Stimulated activated CD4-positive, alpha-beta T cell treated with anti-CD3 and anti-CD28 coated beads, Interleukin-1b, Interleukin-23, amount 100 ng/mL, for 48 hours (primary cell): Measurements from ENCODE around the gene TRIM65.
A peak's percentile ranks its signal among the peaks of the same experiment; 100 is the strongest.
"Not testable (repeated sequence)": the region's sequence is repeated elsewhere in the genome, so short reads cannot be mapped to it uniquely, and the experiment has no call there.

Source experiments
- DNase-seq: peaks from one replicate; pipeline ENCODE4 v3.0.0-alpha.2; 2020

TRIM65 gene

DNA sequence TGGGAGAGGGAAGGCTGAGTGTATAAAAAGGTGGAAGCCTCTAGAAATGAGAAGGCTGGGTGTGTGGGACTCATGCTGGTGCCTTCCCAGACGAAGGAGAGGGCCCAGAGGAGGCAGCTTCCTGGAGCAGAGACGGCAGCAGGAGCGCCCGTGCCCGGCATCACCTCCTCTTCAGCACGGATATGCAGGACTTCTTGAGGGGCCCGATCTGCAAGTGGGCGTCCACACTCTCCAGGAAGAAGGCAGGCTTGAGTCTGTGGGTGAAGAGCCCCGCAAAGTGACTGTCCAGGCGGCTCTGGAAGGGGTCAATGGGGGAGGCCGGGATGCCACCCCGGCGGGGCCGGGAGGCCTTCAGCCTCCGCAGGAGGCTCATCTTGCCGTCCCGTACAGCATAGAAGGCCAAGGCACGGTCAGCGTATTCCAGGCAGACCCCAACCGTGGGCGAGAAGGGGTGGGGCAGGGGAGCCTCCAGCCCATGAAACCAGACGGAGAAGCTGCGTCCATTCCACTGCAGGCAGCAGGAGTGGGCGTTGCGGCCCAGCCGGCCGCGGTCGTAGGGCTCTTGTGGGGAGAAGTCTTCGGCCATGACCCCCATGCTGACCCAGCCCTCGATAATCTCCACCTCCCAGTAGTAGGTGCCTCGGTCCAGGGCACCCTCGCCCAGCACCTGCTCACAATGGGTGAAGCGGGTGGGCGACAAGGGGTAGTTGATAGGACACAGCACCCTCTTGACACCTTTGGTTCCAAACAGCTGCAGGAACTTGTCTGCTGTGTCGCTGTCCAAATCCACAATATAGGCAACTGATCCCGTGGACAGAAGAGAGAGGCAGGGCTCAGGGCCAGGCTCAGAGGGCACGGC is 22.2 kb downstream of the TRIM65 start:
- no peak for DNase-seq

- no peak for DNase-seq
Observed at GRCh38 chr17:75873587-75874322, 23.0 kb downstream of the TRIM65 start.

DNA sequence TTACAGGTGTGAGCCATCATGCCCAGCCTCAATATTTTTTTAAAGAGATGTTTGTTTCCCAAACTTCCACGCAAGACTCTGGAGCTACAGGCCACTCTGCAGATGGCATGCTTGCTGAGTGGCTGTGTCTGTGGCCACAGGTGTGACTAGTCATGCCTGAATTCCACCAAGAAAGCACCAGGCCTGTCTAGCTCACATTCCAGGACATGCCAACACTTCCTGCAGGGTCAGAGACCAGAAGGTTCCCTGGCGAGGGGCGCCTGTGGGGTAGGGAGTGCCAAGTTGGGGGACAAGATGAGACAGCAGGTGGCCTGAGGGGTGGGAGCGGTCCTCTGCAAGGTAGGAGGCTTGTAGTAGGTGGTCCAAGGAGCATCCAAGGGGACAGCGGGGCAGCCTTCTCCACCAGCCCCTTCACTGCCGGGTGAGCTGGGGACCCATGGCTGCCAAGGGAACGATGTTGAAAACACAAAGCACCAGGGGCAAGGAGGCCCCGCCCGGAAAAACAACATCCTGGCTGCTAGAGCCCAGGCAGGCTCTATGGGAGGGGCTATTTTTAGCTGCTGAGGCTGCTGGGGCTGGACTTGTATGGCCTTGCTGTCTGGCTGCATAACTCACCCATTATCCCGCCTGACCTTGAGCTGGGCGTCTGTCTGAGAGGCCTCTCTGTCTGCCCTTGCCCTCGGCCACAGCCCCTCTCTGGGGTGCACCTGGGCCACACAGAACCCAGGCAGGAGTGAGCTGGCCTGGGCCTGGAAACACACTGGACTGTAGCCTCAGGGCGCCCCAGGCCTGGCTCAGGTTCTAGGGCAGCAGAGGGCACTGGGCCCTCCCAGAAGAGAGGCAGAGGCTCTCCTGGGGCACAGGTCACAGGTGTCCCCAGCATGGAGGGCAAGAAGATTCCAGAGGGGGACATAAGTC is 24.1 kb downstream of the TRIM65 start:
- no peak for DNase-seq

DNA sequence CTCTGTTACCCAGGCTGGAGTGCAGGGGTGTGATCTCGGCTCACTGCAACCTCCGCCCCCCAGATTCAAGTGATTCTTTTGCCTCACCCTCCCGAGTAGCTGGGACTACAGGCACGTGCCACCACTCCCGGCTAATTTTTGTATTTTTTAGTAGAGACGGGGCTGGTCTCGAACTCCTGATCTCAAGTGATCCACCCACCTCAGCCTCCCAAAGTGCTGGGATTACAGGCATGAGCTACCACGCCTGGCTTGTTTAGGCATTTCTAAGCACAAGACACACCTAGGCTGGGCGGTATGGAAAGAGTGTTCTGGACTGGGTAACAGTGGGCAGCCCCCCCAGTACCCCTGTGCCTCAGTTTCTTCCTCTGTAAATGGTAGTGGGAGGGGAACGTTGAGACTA is 26.5 kb downstream of the TRIM65 start:
- not testable (repeated sequence) for DNase-seq

- DNase-seq: no peak
Observed at GRCh38 chr17:75869282-75870141, 27.2 kb downstream of the TRIM65 start.

DNA sequence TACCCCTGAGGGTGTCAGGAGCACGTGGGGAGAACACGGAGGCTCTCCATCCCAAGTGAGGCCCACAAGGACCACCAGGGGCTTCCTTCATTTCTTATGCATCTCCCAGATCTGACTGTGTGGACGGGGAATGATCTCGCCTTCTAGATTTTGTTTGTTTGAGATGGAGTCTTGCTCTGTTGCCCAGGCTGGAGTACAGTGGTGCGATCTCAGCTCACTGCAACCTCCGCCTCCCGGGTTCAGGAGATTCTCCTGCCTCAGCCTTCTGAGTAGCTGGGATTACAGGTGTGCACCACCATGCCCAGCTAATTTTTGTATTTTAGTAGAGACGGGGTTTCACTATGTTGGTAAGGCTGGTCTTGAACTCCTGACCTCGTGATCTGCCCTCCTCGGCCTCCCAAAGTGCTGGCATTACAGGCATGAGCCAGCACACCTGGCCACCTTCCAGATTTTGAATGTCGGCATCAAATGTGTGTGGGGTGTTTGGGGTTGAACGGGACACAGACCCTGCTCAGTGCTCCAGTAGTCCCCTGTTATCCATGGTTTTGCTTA is 27.9 kb downstream of the TRIM65 start:
- not testable (repeated sequence) for DNase-seq

GRCh38 chr17:75865404-75866188 is 31.2 kb downstream of the TRIM65 start:
- not testable (repeated sequence) for DNase-seq

DNA sequence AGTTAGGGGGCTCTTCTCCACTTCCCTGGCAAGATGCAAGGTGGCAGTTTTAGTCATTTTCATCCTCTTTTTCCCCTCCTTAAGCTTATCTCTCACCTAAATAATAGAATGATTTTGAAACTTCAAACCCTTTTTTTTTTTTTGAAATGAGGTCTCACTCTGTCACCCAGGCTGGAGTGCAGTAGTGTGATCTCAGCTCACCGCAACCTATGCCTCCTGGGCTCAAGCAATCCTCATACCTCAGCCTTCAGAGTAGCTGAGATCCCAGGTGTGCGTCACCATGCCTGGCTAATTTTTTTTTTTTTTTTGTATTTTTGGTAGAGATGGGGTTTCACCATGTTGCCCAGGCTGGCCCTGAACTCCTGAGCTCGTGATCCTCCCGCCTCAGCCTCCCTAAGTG is 31.9 kb downstream of the TRIM65 start:
- DNase-seq: not testable (repeated sequence)

DNA sequence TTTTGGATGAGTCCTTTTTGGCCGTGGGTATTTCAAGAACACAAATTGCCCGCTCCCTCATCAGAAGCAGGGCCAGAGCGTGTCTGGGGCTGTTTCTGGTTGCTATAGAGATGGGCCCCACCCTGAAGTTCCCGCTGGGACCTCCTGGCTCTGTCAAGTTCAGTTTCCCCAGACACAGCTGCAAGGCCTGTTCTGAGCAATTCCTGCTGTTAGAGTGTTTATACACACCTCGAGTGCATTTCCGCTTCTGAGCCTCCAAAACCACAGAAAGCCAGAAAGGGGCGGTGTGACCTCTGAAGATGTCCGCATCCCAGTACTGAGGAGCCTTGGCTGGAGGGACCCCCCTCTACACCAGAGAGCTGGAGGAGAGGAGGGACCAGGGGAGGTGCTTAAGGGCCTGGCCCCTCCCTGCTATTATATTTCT is 32.3 kb downstream of the TRIM65 start:
- DNase-seq: peak; percentile 48

DNA sequence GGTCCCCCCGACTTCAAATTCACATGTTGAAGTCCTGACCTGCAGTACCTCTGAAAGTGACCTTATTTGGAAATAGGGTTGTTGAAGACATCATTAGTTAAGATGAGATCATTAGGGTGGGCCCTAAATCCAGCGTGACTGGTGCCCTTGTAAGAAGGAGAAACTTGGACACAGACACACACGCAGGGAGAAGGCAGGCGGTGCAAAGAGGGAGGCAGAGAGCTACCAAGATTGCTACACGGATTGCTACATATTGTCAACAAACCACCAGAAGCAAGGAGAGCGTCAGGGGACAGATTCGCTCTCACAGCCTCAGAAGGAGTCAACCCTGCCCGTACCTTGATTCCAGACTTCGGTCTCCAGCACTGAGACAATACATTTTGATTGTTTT is 34.8 kb downstream of the TRIM65 start:
- no peak for DNase-seq

GRCh38 chr17:75859358-75859757 is 37.4 kb downstream of the TRIM65 start:
- not testable (repeated sequence) for DNase-seq

- no peak for DNase-seq
Observed at GRCh38 chr17:75856062-75856756, 40.5 kb downstream of the TRIM65 start.

DNA sequence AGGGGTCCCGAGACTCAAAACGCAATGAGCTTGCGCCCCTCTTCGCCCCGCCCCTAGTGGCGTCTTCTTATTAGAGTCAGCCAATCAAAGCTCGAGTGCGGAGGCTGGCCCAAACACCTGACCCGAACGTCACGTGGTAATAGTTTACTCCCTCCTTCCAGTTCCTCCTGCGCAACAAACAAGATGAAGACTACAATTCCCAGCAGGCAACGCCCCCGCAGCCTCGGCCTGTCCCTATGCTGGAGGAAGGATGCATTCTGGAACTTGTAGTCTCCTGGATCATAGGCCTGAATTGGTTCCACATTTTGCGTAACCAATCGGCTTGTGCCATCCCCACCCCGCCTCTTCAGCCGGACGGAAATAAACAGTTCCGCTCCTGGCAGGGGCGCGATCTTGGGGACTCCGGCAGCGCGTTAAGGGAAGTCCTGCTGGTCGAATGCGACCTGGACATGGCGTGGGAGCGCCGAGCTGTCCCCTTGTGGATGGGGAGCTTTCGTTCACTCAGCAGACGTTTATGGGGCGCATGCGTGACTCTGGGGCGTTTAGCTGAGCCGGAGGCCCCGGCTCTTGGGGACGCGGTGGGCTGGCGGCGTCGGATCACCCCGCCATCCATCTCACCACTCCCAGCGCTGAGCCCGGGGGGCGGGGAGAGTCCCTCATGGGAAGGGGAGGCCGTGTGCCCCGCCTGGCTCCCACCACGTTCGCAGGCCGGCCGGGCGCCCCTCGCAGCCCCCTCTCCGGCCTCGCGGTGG is 41.3 kb downstream of the TRIM65 start, which contains the start of gene WBP2:
Gene WBP2 (minus strand): TSS at position 26 of the 752 bp plus-strand sequence. CDS start 38 bp downstream, outside the sequence.
- peak; percentile 99 for DNase-seq

GRCh38 chr17:75854881-75855309 is 41.9 kb downstream of the TRIM65 start:
- no peak for DNase-seq

GRCh38 chr17:75854101-75854748 is 42.5 kb downstream of the TRIM65 start:
- no peak for DNase-seq

DNA sequence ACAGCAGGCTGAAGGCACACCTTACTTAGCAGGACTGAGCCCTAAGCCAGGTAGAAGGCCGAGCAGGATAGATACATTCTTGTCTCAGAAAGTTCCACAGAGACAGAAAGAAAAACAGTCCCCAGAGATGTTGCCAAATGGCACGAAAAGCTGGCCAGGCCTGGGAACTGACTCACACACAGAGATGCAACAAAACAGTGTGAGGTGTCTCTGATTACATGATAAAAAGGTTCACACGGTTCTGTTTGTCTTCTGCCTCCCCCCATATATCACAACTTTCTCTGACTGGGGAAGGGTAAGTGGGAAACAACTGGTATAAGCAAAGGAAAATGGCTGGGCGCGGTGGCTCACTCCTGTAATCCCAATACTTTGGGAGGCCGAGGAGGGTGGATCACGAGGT is 43.3 kb downstream of the TRIM65 start:
- no peak for DNase-seq

GRCh38 chr17:75851693-75851991 is 45.1 kb downstream of the TRIM65 start:
- not testable (repeated sequence) for DNase-seq

DNA sequence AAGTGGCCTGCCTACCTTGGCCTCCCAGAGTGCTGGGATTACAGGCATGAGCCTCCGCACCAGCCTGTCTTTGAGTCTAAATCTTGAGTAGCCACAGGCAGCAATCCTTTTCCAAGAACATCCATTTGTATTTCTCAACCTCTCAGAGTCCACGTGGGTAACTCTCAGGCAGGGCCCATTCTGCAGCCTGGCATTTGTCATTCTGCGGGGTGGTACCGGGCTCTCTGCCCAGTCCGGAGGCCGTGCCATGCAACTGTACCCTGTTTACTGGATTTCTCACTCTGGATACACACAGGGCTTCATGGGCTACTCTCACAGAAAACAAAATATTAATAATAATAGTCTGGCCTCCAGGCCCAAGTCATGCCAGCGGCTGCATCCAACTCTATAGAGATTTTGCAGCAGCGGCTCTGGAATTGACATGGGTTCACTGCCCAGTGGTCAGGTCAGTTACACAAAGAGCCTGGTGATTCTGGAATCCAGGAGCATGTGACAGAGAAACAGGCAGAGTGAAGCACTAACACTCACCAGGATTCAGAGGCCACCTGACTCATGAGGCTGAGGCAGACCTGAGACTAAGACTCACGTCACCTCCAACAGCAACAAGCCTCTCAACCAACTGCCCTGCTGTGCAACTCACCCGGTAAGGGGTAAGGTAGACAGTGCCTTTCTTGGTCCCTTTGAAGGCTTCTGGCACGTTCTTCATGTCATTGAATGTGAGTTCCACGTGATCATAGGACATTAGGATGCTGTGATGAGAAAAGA is 45.6 kb downstream of the TRIM65 start:
- no peak for DNase-seq
